RWPE2 (cell line): ENCODE results near the gene DLGAP3.
A peak's percentile ranks its signal among the peaks of the same experiment; 100 is the strongest.

Experiments used
- ATAC-seq: fragments of 200-7000 bp; cut with Tn5 transposase; 3 replicates; pipeline ENCODE4 v1.9.1; 2021; ENCODE audit warnings: low read depth
- DNase-seq: peaks from one replicate; pipeline ENCODE4 v3.0.0-alpha.2; 2020; ENCODE audit warnings: low spot score
- H3K27ac ChIP-seq: fragments of 450-650 bp; 2 replicates; pipeline ENCODE4 v1.5.1; 2017; ENCODE audit warnings: mild to moderate bottlenecking; ENCODE audit not compliant: poor library complexity, severe bottlenecking
- H3K27me3 ChIP-seq: fragments of 250-450 bp; sonication (Bioruptor Pico); 2 replicates; pipeline ENCODE4 v1.5.1; 2021; ENCODE audit warnings: mild to moderate bottlenecking, moderate library complexity; ENCODE audit not compliant: insufficient read depth, poor library complexity, severe bottlenecking
- H3K36me3 ChIP-seq: fragments of 250-450 bp; sonication (Bioruptor Pico); 2 replicates; pipeline ENCODE4 v1.5.1; 2020; ENCODE audit warnings: low read depth, mild to moderate bottlenecking, moderate library complexity
- H3K4me1 ChIP-seq: fragments of 250-450 bp; sonication (Bioruptor Pico); 2 replicates; pipeline ENCODE4 v1.5.1; 2021; ENCODE audit warnings: mild to moderate bottlenecking, moderate library complexity; ENCODE audit not compliant: insufficient read depth, poor library complexity, severe bottlenecking
- H3K4me3 ChIP-seq: fragments of 250-450 bp; sonication (Bioruptor Pico); 2 replicates; pipeline ENCODE4 v1.5.1; 2021; ENCODE audit warnings: mild to moderate bottlenecking, moderate library complexity; ENCODE audit not compliant: severe bottlenecking
- H3K9me3 ChIP-seq: fragments of 250-450 bp; sonication (Bioruptor Pico); 2 replicates; pipeline ENCODE4 v1.5.1; 2021; ENCODE audit warnings: mild to moderate bottlenecking, moderate library complexity; ENCODE audit not compliant: severe bottlenecking
- TF ChIP-seq, protein P1 (sequence below): fragments of 450-650 bp; IDR thresholded peaks from one replicate; pipeline ENCODE4 v1.5.1; 2017; ENCODE audit warnings: mild to moderate bottlenecking, moderate library complexity; ENCODE audit not compliant: poor library complexity, severe bottlenecking

The DLGAP3 gene

DNA sequence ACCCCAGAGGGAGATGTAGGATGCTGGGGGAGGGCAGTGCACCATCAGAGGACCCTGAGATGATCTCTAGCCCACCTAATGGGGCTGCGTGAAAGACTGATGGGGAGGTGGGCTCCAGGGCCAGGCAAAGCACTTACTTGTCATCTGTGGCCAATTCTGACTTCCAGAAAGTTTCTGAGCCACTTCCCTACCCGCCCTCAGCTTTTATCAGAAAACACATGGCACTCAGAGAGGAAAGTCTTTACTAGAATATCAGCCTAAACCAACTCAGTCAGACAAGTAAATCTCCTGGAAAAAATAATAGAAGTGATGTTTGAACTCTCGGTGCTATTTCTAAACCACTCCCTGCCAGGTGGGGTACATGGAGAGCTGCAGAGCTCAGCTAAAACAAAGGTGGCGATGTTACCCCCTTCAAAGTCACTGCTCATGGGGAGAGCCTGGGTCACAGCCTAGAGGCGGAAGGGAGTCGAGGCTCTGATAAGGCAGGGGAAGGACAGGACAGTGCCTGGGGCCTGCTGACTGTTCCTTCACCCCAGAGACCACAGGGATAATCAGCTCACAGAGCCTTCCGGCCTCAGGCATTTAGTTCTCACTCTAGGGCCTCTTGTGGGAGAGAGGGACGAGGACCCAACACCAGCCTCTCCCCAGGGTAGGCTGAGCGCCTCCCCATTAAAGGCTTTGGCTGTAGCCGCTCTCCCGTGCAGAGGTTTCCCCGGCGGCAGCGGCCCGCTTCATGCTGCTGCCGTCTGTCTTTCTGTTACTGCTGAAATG is 84.1 kb downstream of the DLGAP3 start:
- no peak overlapping the region for H3K4me3 ChIP-seq
- no peak for ATAC-seq
- no peak for DNase-seq
- H3K27ac ChIP-seq, result no peak overlapping the region
- no peaks in the 10 kb centered on the region for H3K27me3 ChIP-seq
- H3K9me3 ChIP-seq, result no peaks in the 10 kb centered on the region
- TF ChIP-seq, protein P1, sequence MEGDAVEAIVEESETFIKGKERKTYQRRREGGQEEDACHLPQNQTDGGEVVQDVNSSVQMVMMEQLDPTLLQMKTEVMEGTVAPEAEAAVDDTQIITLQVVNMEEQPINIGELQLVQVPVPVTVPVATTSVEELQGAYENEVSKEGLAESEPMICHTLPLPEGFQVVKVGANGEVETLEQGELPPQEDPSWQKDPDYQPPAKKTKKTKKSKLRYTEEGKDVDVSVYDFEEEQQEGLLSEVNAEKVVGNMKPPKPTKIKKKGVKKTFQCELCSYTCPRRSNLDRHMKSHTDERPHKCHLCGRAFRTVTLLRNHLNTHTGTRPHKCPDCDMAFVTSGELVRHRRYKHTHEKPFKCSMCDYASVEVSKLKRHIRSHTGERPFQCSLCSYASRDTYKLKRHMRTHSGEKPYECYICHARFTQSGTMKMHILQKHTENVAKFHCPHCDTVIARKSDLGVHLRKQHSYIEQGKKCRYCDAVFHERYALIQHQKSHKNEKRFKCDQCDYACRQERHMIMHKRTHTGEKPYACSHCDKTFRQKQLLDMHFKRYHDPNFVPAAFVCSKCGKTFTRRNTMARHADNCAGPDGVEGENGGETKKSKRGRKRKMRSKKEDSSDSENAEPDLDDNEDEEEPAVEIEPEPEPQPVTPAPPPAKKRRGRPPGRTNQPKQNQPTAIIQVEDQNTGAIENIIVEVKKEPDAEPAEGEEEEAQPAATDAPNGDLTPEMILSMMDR, result no peak
- H3K4me1 ChIP-seq, result no peaks in the 10 kb centered on the region
- peaks cover 3% of the 10 kb centered on the region for H3K36me3 ChIP-seq

DNA sequence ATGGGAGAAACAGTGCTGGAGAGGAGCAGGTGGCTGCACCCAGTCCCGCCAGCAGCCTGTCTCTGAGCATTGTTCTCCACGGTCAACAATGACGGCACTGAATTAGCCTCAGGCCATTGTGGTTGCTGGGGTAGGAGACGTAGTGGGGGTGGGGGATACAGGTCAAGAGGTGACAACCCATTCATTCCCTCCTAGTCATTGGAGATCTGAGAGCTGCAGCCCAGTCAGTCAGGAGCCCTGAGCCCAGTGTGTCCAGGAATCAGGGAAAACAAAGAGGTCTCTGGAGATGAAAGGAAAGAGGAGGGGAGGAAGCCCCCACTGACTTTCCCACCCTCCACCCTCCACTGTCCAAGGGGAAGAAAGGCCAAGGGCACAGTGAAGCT is 85.2 kb downstream of the DLGAP3 start:
- Histone ChIP-seq H3K27ac (no peak overlapping the region), H3K9me3 (no peaks in the 10 kb centered on the region), H3K4me3 (no peak overlapping the region), H3K4me1 (no peaks in the 10 kb centered on the region), H3K36me3 (no peaks in the 10 kb centered on the region), H3K27me3 (no peaks in the 10 kb centered on the region)
- TF ChIP-seq, protein P1, result no peak
- peak; percentile 59; the same call in 2 of the 3 replicates for ATAC-seq
- DNase-seq, result no peak

GRCh38 chr1:34843392-34844251 is 85.8 kb downstream of the DLGAP3 start:
- Histone ChIP-seq H3K27ac (no peak overlapping the region), H3K9me3 (no peaks in the 10 kb centered on the region), H3K4me3 (no peak overlapping the region), H3K4me1 (no peaks in the 10 kb centered on the region), H3K27me3 (no peaks in the 10 kb centered on the region), H3K36me3 (no peaks in the 10 kb centered on the region)
- TF ChIP-seq, protein P1, result no peak
- DNase-seq (no peak), ATAC-seq (no peak)

GRCh38 chr1:34842952-34843371 is 86.5 kb downstream of the DLGAP3 start:
- TF ChIP-seq, protein P1, result no peak
- DNase-seq (no peak), ATAC-seq (no peak)
- Histone ChIP-seq H3K4me3 (no peak overlapping the region), H3K27ac (no peak overlapping the region), H3K36me3 (no peaks in the 10 kb centered on the region), H3K27me3 (no peaks in the 10 kb centered on the region), H3K4me1 (no peaks in the 10 kb centered on the region), H3K9me3 (no peaks in the 10 kb centered on the region)

- ATAC-seq, result no peak
- Histone ChIP-seq H3K27me3 (no peaks in the 10 kb centered on the region), H3K27ac (no peak overlapping the region), H3K36me3 (no peaks in the 10 kb centered on the region), H3K9me3 (no peaks in the 10 kb centered on the region), H3K4me1 (no peaks in the 10 kb centered on the region), H3K4me3 (no peak overlapping the region)
- TF ChIP-seq, protein P1, result no peak
- DNase-seq, result no peak
Measured at GRCh38 chr1:34842073-34842472, 87.4 kb downstream of the DLGAP3 start.
